K562 (cell line): Measurements from ENCODE around the gene SLC48A1. TPM values are rescaled to one million over a fixed set of nuclear protein-coding genes. Genes with fewer than 3 reads are reported as not detected.

Experiments
- CHD2 ChIP-seq: IDR thresholded peaks from 2 replicates; pipeline ENCODE4 v1.6.1; 2011; ENCODE audit warnings: low read depth, low read length
- FOXA3 ChIP-seq, 2 experiments: fragments of 450-650 bp in 1 of 2; sonication (generic) in 1 of 2; formaldehyde crosslinking; IDR thresholded peaks in 1 of 2; conservative IDR thresholded peaks in 1 of 2; 2 replicates each; pipeline versions ENCODE4 v1.4.0 to v1.8.0; 2020 to 2022; ENCODE audit warnings: mild to moderate bottlenecking in 2 of 2, missing genetic modification reagents in 1 of 2
- FOXK2 ChIP-seq, 2 experiments: fragments of 450-650 bp; IDR thresholded peaks in 1 of 2; conservative IDR thresholded peaks in 1 of 2; 2 replicates each; pipeline ENCODE4 v1.6.1; 2016; ENCODE audit warnings: low read depth in 2 of 2, mild to moderate bottlenecking in 1 of 2
- HDAC1 ChIP-seq, 2 experiments: fragments of 450-650 bp; IDR thresholded peaks; 2 replicates each; pipeline ENCODE4 v1.6.1; 2016 to 2017; ENCODE audit warnings: inconsistent platforms in 1 of 2, mild to moderate bottlenecking in 1 of 2, moderate library complexity in 1 of 2
- RBM17 ChIP-seq: fragments of 200-400 bp; formaldehyde crosslinking; IDR thresholded peaks from 2 replicates; pipeline ENCODE4 v1.6.1; 2017; ENCODE audit warnings: low read depth, mild to moderate bottlenecking, low read length, borderline replicate concordance
- SIRT6 ChIP-seq: IDR thresholded peaks from one replicate; pipeline ENCODE4 v1.6.1; 2012; ENCODE audit warnings: low read depth, mild to moderate bottlenecking, control low read depth, inconsistent platforms, low read length, moderate library complexity
- SRSF3 ChIP-seq: fragments of 200-400 bp; formaldehyde crosslinking; IDR thresholded peaks from 2 replicates; pipeline ENCODE4 v1.6.1; 2016; ENCODE audit warnings: mild to moderate bottlenecking, low read length, moderate library complexity; ENCODE audit not compliant: insufficient read depth
- ZNF507 ChIP-seq: conservative IDR thresholded peaks from 2 replicates; pipeline ENCODE4 v1.6.1; 2017; ENCODE audit warnings: missing genetic modification characterization, missing compliant biosample characterization
- polyA plus RNA-seq, 8 experiments: library from polyadenylated mRNA; depleted of rRNA in 4 of 8; stranded (reverse) in 5 of 8; unstranded in 3 of 8; fragments of >200 nt; fragmentation: Nextera tagmentation in 2 of 8; fragmentation: Illumina TruSeq in 1 of 8; extraction: Ambion mirVana in 2 of 8; extraction: Trizol in 1 of 8; gene quantifications; 2 replicates each; pipeline versions ENCODE4 v1.2.1 to v1.2.3, GENCODE V29; 2011 to 2014; ENCODE audit warnings: inconsistent platforms in 1 of 8, missing spikeins in 1 of 8
- total RNA-seq, 7 experiments: library from RNA; depleted of rRNA in 6 of 7; stranded (reverse); fragments of >200 nt in 6 of 7; fragmentation: Illumina TruSeq in 2 of 7; extraction: Trizol in 2 of 7; gene quantifications; 2 replicates each; pipeline versions ENCODE4 v1.2.1 to v1.2.3, GENCODE V29; 2011 to 2021; ENCODE audit warnings: low replicate concordance in 1 of 7
- TF ChIP-seq, protein P1 (sequence below): fragments of 450-650 bp; IDR thresholded peaks from 2 replicates; pipeline ENCODE4 v1.6.1; 2016; ENCODE audit warnings: low read depth, mild to moderate bottlenecking, moderate library complexity
- TF ChIP-seq, protein P2 (sequence below), 2 experiments: fragments of 150-350 bp in 1 of 2; IDR thresholded peaks; 2 replicates each; pipeline ENCODE4 v1.6.1; 2012 to 2016; ENCODE audit warnings: low read depth in 2 of 2, low read length in 2 of 2, mild to moderate bottlenecking in 1 of 2, moderate library complexity in 1 of 2

Gene SLC48A1
- total and polyA plus RNA-seq, 9 of the 15 experiments (the other 6 are each of a cell fraction or from before 2014, with no cell fraction given): 10.7 to 37.5 (median 18.7) TPM

DNA sequence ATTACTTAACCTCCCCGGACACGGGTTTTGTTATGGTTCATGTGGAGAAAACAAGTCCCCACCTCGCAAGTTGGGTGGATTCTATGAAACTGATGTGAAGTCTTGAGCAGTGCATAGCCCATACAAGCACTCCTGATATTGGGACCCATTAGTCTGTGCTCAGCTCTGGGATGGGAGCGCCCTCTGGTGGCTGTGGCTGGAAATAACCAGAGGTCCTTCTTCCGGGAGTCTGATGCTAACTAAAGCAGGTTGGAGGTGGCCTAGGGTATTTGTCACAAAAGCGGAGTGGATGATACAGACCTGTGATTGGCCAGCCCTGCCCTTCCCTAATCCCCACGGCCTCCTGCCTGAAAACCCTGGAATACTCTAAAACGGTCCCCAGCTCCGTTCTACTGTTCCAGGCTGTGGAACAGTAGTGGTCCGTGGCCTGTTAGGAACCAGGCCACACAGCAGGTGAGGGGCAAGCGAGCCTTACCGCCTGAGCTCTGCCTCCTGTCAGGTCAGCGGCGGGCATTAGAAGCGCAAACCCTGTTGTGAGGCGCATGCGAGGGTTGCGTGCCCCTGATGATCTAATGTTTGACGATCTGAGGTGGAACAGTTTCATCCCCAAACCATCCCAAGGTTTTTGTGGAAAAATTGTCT lies 6.4 kb downstream of the SLC48A1 start (continued):
- TF ChIP-seq FOXA3 (CRISPR knock-in tag; conservative IDR thresholded peaks at IDR 0.05 in 1 of 2, IDR thresholded peaks at IDR 0.05 in 1 of 2) (no peak), RBM17 (no peak), SRSF3 (no peak), CHD2 (no peak), HDAC1 (IDR thresholded peaks at IDR 0.05) (no peak), SIRT6 (no peak), ZNF507 (tag) (no peak), FOXK2 (conservative IDR thresholded peaks at IDR 0.05 in 1 of 2, IDR thresholded peaks at IDR 0.05 in 1 of 2; ENCODE audit: low read depth in 2 of 2) (no peak)
- TF ChIP-seq, protein P1, sequence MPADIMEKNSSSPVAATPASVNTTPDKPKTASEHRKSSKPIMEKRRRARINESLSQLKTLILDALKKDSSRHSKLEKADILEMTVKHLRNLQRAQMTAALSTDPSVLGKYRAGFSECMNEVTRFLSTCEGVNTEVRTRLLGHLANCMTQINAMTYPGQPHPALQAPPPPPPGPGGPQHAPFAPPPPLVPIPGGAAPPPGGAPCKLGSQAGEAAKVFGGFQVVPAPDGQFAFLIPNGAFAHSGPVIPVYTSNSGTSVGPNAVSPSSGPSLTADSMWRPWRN: no peak
- TF ChIP-seq, protein P2, sequence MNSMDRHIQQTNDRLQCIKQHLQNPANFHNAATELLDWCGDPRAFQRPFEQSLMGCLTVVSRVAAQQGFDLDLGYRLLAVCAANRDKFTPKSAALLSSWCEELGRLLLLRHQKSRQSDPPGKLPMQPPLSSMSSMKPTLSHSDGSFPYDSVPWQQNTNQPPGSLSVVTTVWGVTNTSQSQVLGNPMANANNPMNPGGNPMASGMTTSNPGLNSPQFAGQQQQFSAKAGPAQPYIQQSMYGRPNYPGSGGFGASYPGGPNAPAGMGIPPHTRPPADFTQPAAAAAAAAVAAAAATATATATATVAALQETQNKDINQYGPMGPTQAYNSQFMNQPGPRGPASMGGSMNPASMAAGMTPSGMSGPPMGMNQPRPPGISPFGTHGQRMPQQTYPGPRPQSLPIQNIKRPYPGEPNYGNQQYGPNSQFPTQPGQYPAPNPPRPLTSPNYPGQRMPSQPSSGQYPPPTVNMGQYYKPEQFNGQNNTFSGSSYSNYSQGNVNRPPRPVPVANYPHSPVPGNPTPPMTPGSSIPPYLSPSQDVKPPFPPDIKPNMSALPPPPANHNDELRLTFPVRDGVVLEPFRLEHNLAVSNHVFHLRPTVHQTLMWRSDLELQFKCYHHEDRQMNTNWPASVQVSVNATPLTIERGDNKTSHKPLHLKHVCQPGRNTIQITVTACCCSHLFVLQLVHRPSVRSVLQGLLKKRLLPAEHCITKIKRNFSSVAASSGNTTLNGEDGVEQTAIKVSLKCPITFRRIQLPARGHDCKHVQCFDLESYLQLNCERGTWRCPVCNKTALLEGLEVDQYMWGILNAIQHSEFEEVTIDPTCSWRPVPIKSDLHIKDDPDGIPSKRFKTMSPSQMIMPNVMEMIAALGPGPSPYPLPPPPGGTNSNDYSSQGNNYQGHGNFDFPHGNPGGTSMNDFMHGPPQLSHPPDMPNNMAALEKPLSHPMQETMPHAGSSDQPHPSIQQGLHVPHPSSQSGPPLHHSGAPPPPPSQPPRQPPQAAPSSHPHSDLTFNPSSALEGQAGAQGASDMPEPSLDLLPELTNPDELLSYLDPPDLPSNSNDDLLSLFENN (IDR thresholded peaks at IDR 0.05; ENCODE audit: low read depth in 2 of 2, low read length in 2 of 2): no peak
